ENCODE measurements around the gene XRCC6.
A peak's percentile ranks its signal among the peaks of the same experiment; 100 is the strongest.
"Not testable (repeated sequence)": the region's sequence is repeated elsewhere in the genome, so short reads cannot be mapped to it uniquely, and the experiment has no call there.

Gene XRCC6

GRCh38 chr22:41589391-41590241, 31.5 kb upstream of the XRCC6 start, which contains the start of gene PMM1:
TSS of gene PMM1 (minus strand) at chr22:41589840. CDS start at chr22:41589805, 35 bp downstream.
- peak; percentile 100 for DNase-seq
- TF ChIP-seq POLR2A (IDR thresholded peaks at IDR 0.05; ENCODE audit: low read length) (peak; percentile 84), GATA1 (IDR thresholded peaks at IDR 0.05; ENCODE audit: low read depth, low read length) (no peak)

- DNase-seq, result not testable (repeated sequence)
These were observed 27.6 kb upstream of the XRCC6 start for GRCh38 chr22:41593336-41593960.

GRCh38 chr22:41595703-41596102, 25.4 kb upstream of the XRCC6 start:
- no peak for TF ChIP-seq POLR2A (IDR thresholded peaks at IDR 0.05; ENCODE audit: low read length)
- TF ChIP-seq GATA1 (IDR thresholded peaks at IDR 0.05; ENCODE audit: low read depth, low read length), result no peak
- DNase-seq, result no peak

GRCh38 chr22:41596776-41597634, 24.1 kb upstream of the XRCC6 start:
- DNase-seq, result peak; percentile 75 to 82

GRCh38 chr22:41597635-41597953, 23.5 kb upstream of the XRCC6 start:
- peak in 1 of 2 experiments; percentile 80 for DNase-seq

More at GRCh38 chr22:41596776-41597634, 24.1 kb upstream of the XRCC6 start:
- TF ChIP-seq GATA1 (IDR thresholded peaks at IDR 0.05; ENCODE audit: low read depth, low read length), result no peak
- no peak for TF ChIP-seq POLR2A (IDR thresholded peaks at IDR 0.05; ENCODE audit: low read length)

GRCh38 chr22:41598081-41598480, 23.0 kb upstream of the XRCC6 start:
- no peak for DNase-seq
- TF ChIP-seq GATA1 (IDR thresholded peaks at IDR 0.05; ENCODE audit: low read depth, low read length) (no peak), POLR2A (IDR thresholded peaks at IDR 0.05; ENCODE audit: low read length) (no peak)

More at GRCh38 chr22:41597635-41597953, 23.5 kb upstream of the XRCC6 start:
- TF ChIP-seq GATA1 (IDR thresholded peaks at IDR 0.05; ENCODE audit: low read depth, low read length), result no peak
- TF ChIP-seq POLR2A (IDR thresholded peaks at IDR 0.05; ENCODE audit: low read length), result no peak

GRCh38 chr22:41598891-41599635, 22.0 kb upstream of the XRCC6 start:
- TF ChIP-seq GATA1 (IDR thresholded peaks at IDR 0.05; ENCODE audit: low read depth, low read length) (no peak), POLR2A (IDR thresholded peaks at IDR 0.05; ENCODE audit: low read length) (no peak)
- DNase-seq, result peak; percentile 34 to 48

- DNase-seq, result no peak
- no peak for TF ChIP-seq GATA1 (IDR thresholded peaks at IDR 0.05; ENCODE audit: low read depth, low read length)
- no peak for TF ChIP-seq POLR2A (IDR thresholded peaks at IDR 0.05; ENCODE audit: low read length)
These were observed 20.1 kb upstream of the XRCC6 start for GRCh38 chr22:41600976-41601375.

- TF ChIP-seq GATA1 (IDR thresholded peaks at IDR 0.05; ENCODE audit: low read depth, low read length) (no peak), POLR2A (IDR thresholded peaks at IDR 0.05; ENCODE audit: low read length) (no peak)
- peak; percentile 89 to 92 for DNase-seq
These were observed 17.2 kb upstream of the XRCC6 start for GRCh38 chr22:41603873-41604332.

- no peak for TF ChIP-seq GATA1 (IDR thresholded peaks at IDR 0.05; ENCODE audit: low read depth, low read length)
- no peak for TF ChIP-seq POLR2A (IDR thresholded peaks at IDR 0.05; ENCODE audit: low read length)
- no peak for DNase-seq
These were observed 12.7 kb upstream of the XRCC6 start for GRCh38 chr22:41608386-41608785.

- TF ChIP-seq GATA1 (IDR thresholded peaks at IDR 0.05; ENCODE audit: low read depth, low read length) (no peak), POLR2A (IDR thresholded peaks at IDR 0.05; ENCODE audit: low read length) (no peak)
These were observed 8.3 kb upstream of the XRCC6 start for GRCh38 chr22:41612603-41613306.

GRCh38 chr22:41613456-41613855, 7.6 kb upstream of the XRCC6 start:
- DNase-seq, result no peak
- TF ChIP-seq POLR2A (IDR thresholded peaks at IDR 0.05; ENCODE audit: low read length), result no peak
- TF ChIP-seq GATA1 (IDR thresholded peaks at IDR 0.05; ENCODE audit: low read depth, low read length), result no peak

More at GRCh38 chr22:41612603-41613306, 8.3 kb upstream of the XRCC6 start:
- no peak for DNase-seq
